Measurements from ENCODE around the gene FAM171A1.

DNA sequence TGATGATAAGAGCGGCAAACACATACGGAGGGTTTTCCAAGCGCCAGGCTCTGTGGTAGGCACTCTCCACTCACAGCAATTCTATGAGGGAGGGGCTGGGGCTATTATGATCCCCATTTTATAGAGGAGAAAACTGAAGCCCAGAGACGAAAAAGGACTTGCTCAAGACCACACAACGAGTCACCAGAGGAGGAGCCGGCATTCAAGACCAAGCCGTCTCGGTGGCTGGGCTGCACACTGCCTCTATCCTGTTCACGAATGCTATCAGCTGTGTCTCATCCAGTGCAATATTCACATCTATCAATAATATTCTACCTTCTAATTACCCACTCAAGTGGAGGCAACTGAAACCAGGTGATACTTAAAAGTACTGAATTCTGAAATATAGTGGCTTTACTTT is 134.7 kb downstream of the FAM171A1 start:
- TF ChIP-seq POLR2AphosphoS5 (IDR thresholded peaks at IDR 0.05; ENCODE audit: low read depth, low read length) (no peak), CTCF (IDR thresholded peaks at IDR 0.05) (no peak), MXI1 (IDR thresholded peaks at IDR 0.05; ENCODE audit: low read depth, low read length) (no peak), TAF1 (IDR thresholded peaks at IDR 0.05; ENCODE audit: borderline replicate concordance, low read depth, low read length) (no peak), JUND (IDR thresholded peaks at IDR 0.05) (no peak), NRF1 (IDR thresholded peaks at IDR 0.05; ENCODE audit: low read depth, low read length) (no peak), GABPA (IDR thresholded peaks at IDR 0.05; ENCODE audit: low read depth) (no peak), YY1 (IDR thresholded peaks at IDR 0.05; ENCODE audit: low read depth) (no peak)
- TF ChIP-seq, protein P1, sequence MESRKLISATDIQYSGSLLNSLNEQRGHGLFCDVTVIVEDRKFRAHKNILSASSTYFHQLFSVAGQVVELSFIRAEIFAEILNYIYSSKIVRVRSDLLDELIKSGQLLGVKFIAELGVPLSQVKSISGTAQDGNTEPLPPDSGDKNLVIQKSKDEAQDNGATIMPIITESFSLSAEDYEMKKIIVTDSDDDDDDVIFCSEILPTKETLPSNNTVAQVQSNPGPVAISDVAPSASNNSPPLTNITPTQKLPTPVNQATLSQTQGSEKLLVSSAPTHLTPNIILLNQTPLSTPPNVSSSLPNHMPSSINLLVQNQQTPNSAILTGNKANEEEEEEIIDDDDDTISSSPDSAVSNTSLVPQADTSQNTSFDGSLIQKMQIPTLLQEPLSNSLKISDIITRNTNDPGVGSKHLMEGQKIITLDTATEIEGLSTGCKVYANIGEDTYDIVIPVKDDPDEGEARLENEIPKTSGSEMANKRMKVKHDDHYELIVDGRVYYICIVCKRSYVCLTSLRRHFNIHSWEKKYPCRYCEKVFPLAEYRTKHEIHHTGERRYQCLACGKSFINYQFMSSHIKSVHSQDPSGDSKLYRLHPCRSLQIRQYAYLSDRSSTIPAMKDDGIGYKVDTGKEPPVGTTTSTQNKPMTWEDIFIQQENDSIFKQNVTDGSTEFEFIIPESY (IDR thresholded peaks at IDR 0.05; ENCODE audit: borderline replicate concordance, low read depth), result no peak
